Superior temporal gyrus (tissue), 1 donor: ENCODE results near the gene NUDT9.
"Not testable (repeated sequence)": the region's sequence is repeated elsewhere in the genome, so short reads cannot be mapped to it uniquely, and the experiment has no call there.

Experiments used
- DNase-seq: peaks from one replicate; pipeline ENCODE4 v3.0.0-alpha.2; 2016; ENCODE audit errors: extremely low spot score

The NUDT9 gene

GRCh38 chr4:87461281-87461700, 38.9 kb downstream of the NUDT9 start:
- DNase-seq: no peak

- DNase-seq: no peak
Observed at GRCh38 chr4:87462102-87462501, 39.7 kb downstream of the NUDT9 start.

- DNase-seq: peak; percentile 86
Observed at GRCh38 chr4:87465739-87466366, 43.5 kb downstream of the NUDT9 start.

- no peak for DNase-seq
Observed at GRCh38 chr4:87469390-87469789, 47.0 kb downstream of the NUDT9 start.

- DNase-seq: no peak
Observed at GRCh38 chr4:87476934-87477333, 54.6 kb downstream of the NUDT9 start.

- no peak for DNase-seq
Observed at GRCh38 chr4:87478732-87479250, 56.4 kb downstream of the NUDT9 start.

GRCh38 chr4:87481377-87481776, 59.0 kb downstream of the NUDT9 start:
- no peak for DNase-seq

GRCh38 chr4:87483247-87483646, 60.9 kb downstream of the NUDT9 start:
- DNase-seq: not testable (repeated sequence)

- not testable (repeated sequence) for DNase-seq
Observed at GRCh38 chr4:87488666-87489065, 66.3 kb downstream of the NUDT9 start.

GRCh38 chr4:87489678-87490077, 67.3 kb downstream of the NUDT9 start:
- DNase-seq: no peak

GRCh38 chr4:87490664-87491369, 68.4 kb downstream of the NUDT9 start:
- DNase-seq: no peak

GRCh38 chr4:87491436-87491835, 69.1 kb downstream of the NUDT9 start:
- DNase-seq: no peak

GRCh38 chr4:87491851-87492250, 69.5 kb downstream of the NUDT9 start:
- not testable (repeated sequence) for DNase-seq

- DNase-seq: no peak
Observed at GRCh38 chr4:87493115-87493514, 70.7 kb downstream of the NUDT9 start.

GRCh38 chr4:87497159-87497558, 74.8 kb downstream of the NUDT9 start:
- no peak for DNase-seq

GRCh38 chr4:87497578-87497977, 75.2 kb downstream of the NUDT9 start:
- DNase-seq: no peak

GRCh38 chr4:87498446-87498900, 76.1 kb downstream of the NUDT9 start:
- no peak for DNase-seq

- DNase-seq: no peak
Observed at GRCh38 chr4:87499403-87500091, 77.2 kb downstream of the NUDT9 start.

- DNase-seq: no peak
Observed at GRCh38 chr4:87500092-87500462, 77.7 kb downstream of the NUDT9 start.

- DNase-seq: no peak
Observed at GRCh38 chr4:87502580-87503238, 80.3 kb downstream of the NUDT9 start.

GRCh38 chr4:87505862-87506261, 83.5 kb downstream of the NUDT9 start:
- DNase-seq: no peak
